Mesothelial cell of epicardium (in vitro differentiated cells): ENCODE data around the gene SMG7. TPM values are rescaled to one million over a fixed set of nuclear protein-coding genes. Genes with fewer than 3 reads are reported as not detected.

Experiments
- DNase-seq, 2 experiments: peaks; one replicate each; pipeline ENCODE4 v3.0.0; 2021; ENCODE audit warnings: low spot score in 2 of 2; ENCODE audit not compliant: unreplicated experiment in 2 of 2
- H3K27ac Mint-ChIP-seq: 2 replicates; pipeline ENCODE4 v1.8.0; 2021; ENCODE audit warnings: mixed read lengths
- H3K27me3 Mint-ChIP-seq: 2 replicates; pipeline ENCODE4 v1.8.0; 2021; ENCODE audit warnings: low read depth, mixed read lengths
- H3K36me3 Mint-ChIP-seq: 2 replicates; pipeline ENCODE4 v1.8.0; 2021; ENCODE audit warnings: mixed read lengths
- H3K4me1 Mint-ChIP-seq: 2 replicates; pipeline ENCODE4 v1.8.0; 2021; ENCODE audit warnings: mixed read lengths
- H3K4me3 Mint-ChIP-seq: 2 replicates; pipeline ENCODE4 v1.8.0; 2021; ENCODE audit warnings: mild to moderate bottlenecking, moderate library complexity, mixed read lengths
- H3K9me3 Mint-ChIP-seq: 2 replicates; pipeline ENCODE4 v1.8.0; 2021; ENCODE audit warnings: mixed read lengths
- CTCF ChIP-seq: fragments of 200-600 bp; sonication (generic); IDR thresholded peaks from one replicate; pipeline ENCODE4 v1.5.0; 2021; ENCODE audit warnings: antibody characterized with exemption; ENCODE audit not compliant: unreplicated experiment
- total RNA-seq: library from RNA; stranded (reverse); gene quantifications from 3 replicates; pipeline ENCODE4 v1.2.1, GENCODE V29; 2021

The SMG7 gene
- total RNA-seq, 1 donor from 2014 or later, result 60.6 TPM

- Mint-ChIP-seq H3K4me1 (peaks cover 12% of the 10 kb centered on the region), H3K4me3 (no peak overlapping the region), H3K9me3 (no peaks in the 10 kb centered on the region), H3K27ac (peak overlapping the region; percentile 1), H3K27me3 (no peaks in the 10 kb centered on the region), H3K36me3 (no peaks in the 10 kb centered on the region)
- no peak for TF ChIP-seq CTCF
- DNase-seq, result no peak
These were observed 96.8 kb downstream of the SMG7 start for GRCh38 chr1:183569141-183569540.

- TF ChIP-seq CTCF, result no peak
- H3K4me3 Mint-ChIP-seq, result no peak overlapping the region
- no peaks in the 10 kb centered on the region for H3K27me3 Mint-ChIP-seq
- no peaks in the 10 kb centered on the region for H3K9me3 Mint-ChIP-seq
- H3K27ac Mint-ChIP-seq, result no peak overlapping the region
- H3K36me3 Mint-ChIP-seq, result no peaks in the 10 kb centered on the region
- no peak for DNase-seq
- peaks cover 12% of the 10 kb centered on the region for H3K4me1 Mint-ChIP-seq
These were observed 97.5 kb downstream of the SMG7 start for GRCh38 chr1:183569801-183570200.

- H3K4me3 Mint-ChIP-seq, result no peak overlapping the region
- H3K36me3 Mint-ChIP-seq, result no peaks in the 10 kb centered on the region
- no peaks in the 10 kb centered on the region for H3K27me3 Mint-ChIP-seq
- DNase-seq, result no peak
- H3K27ac Mint-ChIP-seq, result no peak overlapping the region
- H3K9me3 Mint-ChIP-seq, result no peaks in the 10 kb centered on the region
- peaks cover 12% of the 10 kb centered on the region for H3K4me1 Mint-ChIP-seq
- TF ChIP-seq CTCF, result no peak
These were observed 98.2 kb downstream of the SMG7 start for GRCh38 chr1:183570451-183570850.

- no peak for DNase-seq
- TF ChIP-seq CTCF, result no peak
- Mint-ChIP-seq H3K36me3 (no peaks in the 10 kb centered on the region), H3K4me3 (no peak overlapping the region), H3K27ac (no peak overlapping the region), H3K27me3 (no peaks in the 10 kb centered on the region), H3K9me3 (no peaks in the 10 kb centered on the region), H3K4me1 (peaks cover 12% of the 10 kb centered on the region)
These were observed 99.5 kb downstream of the SMG7 start for GRCh38 chr1:183571678-183572268.

GRCh38 chr1:183572721-183573120, 100.4 kb downstream of the SMG7 start:
- H3K4me1 Mint-ChIP-seq, result peaks cover 8% of the 10 kb centered on the region
- no peak overlapping the region for H3K27ac Mint-ChIP-seq
- no peak for TF ChIP-seq CTCF
- H3K4me3 Mint-ChIP-seq, result no peak overlapping the region
- H3K27me3 Mint-ChIP-seq, result no peaks in the 10 kb centered on the region
- H3K9me3 Mint-ChIP-seq, result no peaks in the 10 kb centered on the region
- H3K36me3 Mint-ChIP-seq, result no peaks in the 10 kb centered on the region
- DNase-seq, result no peak

GRCh38 chr1:183575606-183576005, 103.3 kb downstream of the SMG7 start:
- Mint-ChIP-seq H3K36me3 (no peaks in the 10 kb centered on the region), H3K27ac (no peak overlapping the region)

More at GRCh38 chr1:183575606-183576005, 103.3 kb downstream of the SMG7 start:
- Mint-ChIP-seq H3K4me3 (no peak overlapping the region), H3K27me3 (no peaks in the 10 kb centered on the region), H3K4me1 (no peaks in the 10 kb centered on the region), H3K9me3 (no peaks in the 10 kb centered on the region)
- DNase-seq, result no peak
- no peak for TF ChIP-seq CTCF
